ENCODE results near the gene RASA3. TPM values are rescaled to one million over a fixed set of nuclear protein-coding genes. Genes with fewer than 3 reads are reported as not detected.

Gene RASA3
- total RNA-seq, 2 experiments from 2014 or later: 28.9 to 32.3 TPM

GRCh38 chr13:114109641-114110041 lies 22.8 kb downstream of the RASA3 start:
- Mint-ChIP-seq H3K36me3 (ENCODE audit: low read depth) (peaks cover 19% of the 10 kb centered on the region), H3K4me1 (ENCODE audit: low read depth) (peaks cover 78% of the 10 kb centered on the region), H3K4me3 (peak overlapping the region; percentile 71), H3K9me3 (no peaks in the 10 kb centered on the region), H3K27ac (peak overlapping the region; percentile 89), H3K27me3 (no peaks in the 10 kb centered on the region)
- POLR2A ChIA-PET: interaction anchor here (0.6 to 8.9 kb wide), 8 partner anchors 9 to 121 kb away, joined by 3 to 99 read pairs (median 4); partner anchors contain the start of gene RASA3
- CTCF ChIA-PET: interaction anchor here (0.9 to 4.1 kb wide), 7 partner anchors 12 to 117 kb away, joined by 3 to 20 read pairs (median 4); no protein-coding TSS in a partner anchor
- ATAC-seq (peak; percentile 11), DNase-seq (peak; percentile 70)
- intact Hi-C loops (cut with micrococcal nuclease): loop anchor here (2.0 kb wide), 1 partner anchor 45 kb away; no protein-coding TSS in a partner anchor
- no peak for TF ChIP-seq CTCF (IDR thresholded peaks at IDR 0.05)

GRCh38 chr13:114108894-114109293 lies 23.5 kb downstream of the RASA3 start:
- no peak for DNase-seq
- H3K36me3 Mint-ChIP-seq (ENCODE audit: low read depth): peaks cover 17% of the 10 kb centered on the region
- intact Hi-C loops (cut with micrococcal nuclease): no loop called here
- H3K4me1 Mint-ChIP-seq (ENCODE audit: low read depth): peaks cover 75% of the 10 kb centered on the region
- peak overlapping the region; percentile 89 for H3K27ac Mint-ChIP-seq
- ChIA-PET CTCF (interaction anchor here (0.9 to 4.1 kb wide), 5 partner anchors 19 to 118 kb away, joined by 3 to 20 read pairs (median 4); no protein-coding TSS in a partner anchor), POLR2A (interaction anchor here (0.7 to 8.9 kb wide), 7 partner anchors 10 to 122 kb away, joined by 3 to 99 read pairs (median 4); partner anchors contain the start of gene RASA3)
- peaks cover 3% of the 10 kb centered on the region for H3K9me3 Mint-ChIP-seq
- H3K27me3 Mint-ChIP-seq: no peaks in the 10 kb centered on the region
- H3K4me3 Mint-ChIP-seq: peak overlapping the region; percentile 71
- no peak for ATAC-seq
- TF ChIP-seq CTCF (IDR thresholded peaks at IDR 0.05): no peak

- no peaks in the 10 kb centered on the region for H3K27me3 Mint-ChIP-seq
- ChIA-PET CTCF (interaction anchor here (0.6 kb wide), 1 partner anchor 41 kb away, joined by 4 read pairs; no protein-coding TSS in a partner anchor), POLR2A (interaction anchor here (0.7 to 8.9 kb wide), 2 partner anchors 18 to 55 kb away, joined by 3 to 99 read pairs; partner anchors contain the start of gene RASA3)
- intact Hi-C loops (cut with micrococcal nuclease): no loop called here
- H3K27ac Mint-ChIP-seq: peak overlapping the region; percentile 76
- ATAC-seq (no peak), DNase-seq (peak; percentile 10)
- peak overlapping the region; percentile 48 for H3K4me3 Mint-ChIP-seq
- H3K9me3 Mint-ChIP-seq: peaks cover 3% of the 10 kb centered on the region
- TF ChIP-seq CTCF (IDR thresholded peaks at IDR 0.05): no peak
- H3K4me1 Mint-ChIP-seq (ENCODE audit: low read depth): peaks cover 73% of the 10 kb centered on the region
- H3K36me3 Mint-ChIP-seq (ENCODE audit: low read depth): peaks cover 15% of the 10 kb centered on the region
These were observed 24.2 kb downstream of the RASA3 start for GRCh38 chr13:114108141-114108761.

- ChIA-PET CTCF (no interaction called here), POLR2A (interaction anchor here (8.9 kb wide), 1 partner anchor 19 kb away, joined by 99 read pairs; the partner anchor contains the start of gene RASA3)
- H3K27ac Mint-ChIP-seq: peak overlapping the region; percentile 49
- ATAC-seq (no peak), DNase-seq (no peak)
- intact Hi-C loops (cut with micrococcal nuclease): no loop called here
- H3K36me3 Mint-ChIP-seq (ENCODE audit: low read depth): peaks cover 13% of the 10 kb centered on the region
- no peak for TF ChIP-seq CTCF (IDR thresholded peaks at IDR 0.05)
- peaks cover 3% of the 10 kb centered on the region for H3K9me3 Mint-ChIP-seq
- peak overlapping the region; percentile 18 for H3K4me3 Mint-ChIP-seq
- H3K4me1 Mint-ChIP-seq (ENCODE audit: low read depth): peaks cover 69% of the 10 kb centered on the region
- no peaks in the 10 kb centered on the region for H3K27me3 Mint-ChIP-seq
These were observed 24.7 kb downstream of the RASA3 start for GRCh38 chr13:114107686-114108081.

Measured in activated CD8-positive, alpha-beta T cell treated with anti-CD3 and anti-CD28 coated beads for 36 hours (primary cell).